Left lung (tissue), 10 donors: ENCODE data around the gene TSEN2. TPM values are rescaled to one million over a fixed set of nuclear protein-coding genes. Genes with fewer than 3 reads are reported as not detected.
"Not testable (repeated sequence)": the region's sequence is repeated elsewhere in the genome, so short reads cannot be mapped to it uniquely, and the experiment has no call there.

Experiments used
- ATAC-seq: fragments of 200-7000 bp; cut with Tn5 transposase; one replicate; pipeline ENCODE4 v1.9.1; 2020; ENCODE audit warnings: moderate library complexity
- DNase-seq, 4 donors: peaks; one replicate each; pipeline ENCODE4 v3.0.0-alpha.2; 2013 to 2020
- H3K27ac ChIP-seq, 2 donors: fragments of 200-600 bp; sonication (generic) in 1 of 2; one replicate each; pipeline versions ENCODE4 v1.5.0 to v1.8.0; 2020 to 2021
- H3K27me3 ChIP-seq, 2 donors: fragments of 200-600 bp; sonication (generic) in 1 of 2; one replicate each; pipeline versions ENCODE4 v1.5.0 to v1.8.0; 2020 to 2021
- H3K36me3 ChIP-seq, 2 donors: fragments of 200-600 bp; sonication (generic) in 1 of 2; one replicate each; pipeline versions ENCODE4 v1.5.0 to v1.8.0; 2020 to 2021
- H3K4me1 ChIP-seq, 2 donors: fragments of 200-600 bp; one replicate each; pipeline ENCODE4 v1.8.0; 2021
- H3K4me3 ChIP-seq, 2 donors: fragments of 200-600 bp; sonication (generic) in 1 of 2; one replicate each; pipeline versions ENCODE4 v1.5.0 to v1.8.0; 2020 to 2021; ENCODE audit warnings: mild to moderate bottlenecking in 1 of 2
- H3K9me3 ChIP-seq, 2 donors: fragments of 200-600 bp; sonication (generic) in 1 of 2; one replicate each; pipeline versions ENCODE4 v1.5.0 to v1.8.0; 2020 to 2021
- intact Hi-C, 2 donors: fragments of 100-400 bp; cut with DNase I; formaldehyde crosslinking; loops; one replicate each; pipeline versions ENCODE4 v1.11.2 to v1.14.2; 2022
- polyA plus RNA-seq, 6 donors: library from polyadenylated mRNA; unstranded; fragments of 120-200 nt; gene quantifications; one replicate each; pipeline ENCODE4 v1.2.1, GENCODE V29; 2013; ENCODE audit not compliant: insufficient read length in 6 of 6
- total RNA-seq, 2 donors: library from RNA; stranded (reverse); fragmentation: NEBNext Ultra II Directional; extraction: Animal tissue kit (Norgen Biotek cat#: 25700); gene quantifications; one replicate each; pipeline ENCODE4 v1.2.1, GENCODE V29; 2021
- TF ChIP-seq, protein P1 (sequence below), 2 donors: fragments of 200-600 bp; sonication (generic) in 1 of 2; IDR thresholded peaks; one replicate each; pipeline versions ENCODE4 v1.5.0 to v1.8.0; 2021; ENCODE audit warnings: antibody characterized with exemption in 2 of 2
- donor health status: DM: no; HTN: yes; CAD: no.
- donor health status: DM: no; HTN: no; CAD: no.

The TSEN2 gene
- total and polyA plus RNA-seq, 8 donors = 8.1 to 29.1 (median 22.3) TPM

DNA sequence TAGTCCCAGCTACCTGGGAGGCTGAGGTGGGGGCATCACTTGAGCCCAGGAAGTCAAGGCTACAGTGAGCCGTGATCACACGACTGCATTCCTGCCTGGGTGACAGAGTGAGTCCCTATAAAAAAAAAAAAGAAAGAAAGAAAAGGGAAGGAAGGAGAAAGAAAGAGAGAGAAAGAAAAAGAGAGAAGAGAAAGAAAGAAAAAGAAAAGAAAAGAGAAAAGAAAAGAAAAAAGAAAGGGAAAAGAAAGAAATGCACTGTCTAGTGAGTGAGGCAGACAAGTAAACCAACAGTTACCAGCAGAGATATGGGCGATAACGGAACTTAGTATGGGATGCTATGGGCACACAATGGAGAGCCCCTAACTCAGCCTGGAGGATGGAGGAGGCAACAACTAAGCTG, 37.2 kb upstream of the TSEN2 start:
- TF ChIP-seq, protein P1, sequence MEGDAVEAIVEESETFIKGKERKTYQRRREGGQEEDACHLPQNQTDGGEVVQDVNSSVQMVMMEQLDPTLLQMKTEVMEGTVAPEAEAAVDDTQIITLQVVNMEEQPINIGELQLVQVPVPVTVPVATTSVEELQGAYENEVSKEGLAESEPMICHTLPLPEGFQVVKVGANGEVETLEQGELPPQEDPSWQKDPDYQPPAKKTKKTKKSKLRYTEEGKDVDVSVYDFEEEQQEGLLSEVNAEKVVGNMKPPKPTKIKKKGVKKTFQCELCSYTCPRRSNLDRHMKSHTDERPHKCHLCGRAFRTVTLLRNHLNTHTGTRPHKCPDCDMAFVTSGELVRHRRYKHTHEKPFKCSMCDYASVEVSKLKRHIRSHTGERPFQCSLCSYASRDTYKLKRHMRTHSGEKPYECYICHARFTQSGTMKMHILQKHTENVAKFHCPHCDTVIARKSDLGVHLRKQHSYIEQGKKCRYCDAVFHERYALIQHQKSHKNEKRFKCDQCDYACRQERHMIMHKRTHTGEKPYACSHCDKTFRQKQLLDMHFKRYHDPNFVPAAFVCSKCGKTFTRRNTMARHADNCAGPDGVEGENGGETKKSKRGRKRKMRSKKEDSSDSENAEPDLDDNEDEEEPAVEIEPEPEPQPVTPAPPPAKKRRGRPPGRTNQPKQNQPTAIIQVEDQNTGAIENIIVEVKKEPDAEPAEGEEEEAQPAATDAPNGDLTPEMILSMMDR (IDR thresholded peaks at IDR 0.05) = no peak
- Histone ChIP-seq H3K36me3 (no peaks in the 10 kb centered on the region), H3K27ac (no peak overlapping the region), H3K4me1 (no peaks in the 10 kb centered on the region), H3K27me3 (peaks cover 0 to 13% of the 10 kb centered on the region in 2 donors), H3K9me3 (no peaks in the 10 kb centered on the region), H3K4me3 (no peak overlapping the region)
- ATAC-seq (no peak), DNase-seq (no peak)
- intact Hi-C loops = no loop called here

DNA sequence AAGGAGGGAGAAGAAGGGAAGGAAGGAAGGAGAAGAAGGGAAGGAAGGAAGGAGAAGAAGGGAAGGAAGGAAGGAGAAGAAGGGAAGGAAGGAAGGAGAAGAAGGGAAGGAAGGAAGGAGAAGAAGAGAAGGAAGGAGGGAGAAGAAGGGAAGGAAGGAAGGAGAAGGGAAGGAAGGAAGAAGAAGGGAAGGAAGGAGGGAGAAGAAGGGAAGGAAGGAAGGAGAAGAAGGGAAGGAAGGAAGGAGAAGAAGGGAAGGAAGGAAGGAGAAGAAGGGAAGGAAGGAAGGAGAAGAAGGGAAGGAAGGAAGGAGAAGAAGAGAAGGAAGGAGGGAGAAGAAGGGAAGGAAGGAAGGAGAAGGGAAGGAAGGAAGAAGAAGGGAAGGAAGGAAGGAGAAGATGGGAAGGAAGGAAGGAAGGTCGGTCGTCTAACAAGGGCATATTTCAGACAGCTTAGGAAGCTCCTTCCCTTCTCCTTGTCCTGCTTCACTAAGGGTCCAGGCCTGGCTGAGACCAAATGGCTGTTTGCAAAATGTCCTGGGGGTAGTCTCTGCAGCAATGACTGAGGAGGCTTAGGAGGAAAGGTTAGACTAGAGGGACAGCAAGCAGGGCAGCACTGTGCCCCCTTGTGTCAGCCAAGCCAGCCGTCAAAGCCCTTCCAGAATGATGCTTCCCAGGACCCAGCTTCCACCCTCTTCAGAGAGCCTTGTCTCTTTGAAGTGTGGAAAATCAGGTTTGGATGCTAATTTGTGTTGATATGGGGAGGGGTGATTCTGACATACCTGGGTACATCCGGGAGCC, 35.7 kb upstream of the TSEN2 start:
- ATAC-seq, DNase-seq, H3K4me1 ChIP-seq, H3K27ac ChIP-seq, H3K9me3 ChIP-seq, H3K27me3 ChIP-seq, intact Hi-C loops, H3K4me3 ChIP-seq, H3K36me3 ChIP-seq: not testable (repeated sequence)

DNA sequence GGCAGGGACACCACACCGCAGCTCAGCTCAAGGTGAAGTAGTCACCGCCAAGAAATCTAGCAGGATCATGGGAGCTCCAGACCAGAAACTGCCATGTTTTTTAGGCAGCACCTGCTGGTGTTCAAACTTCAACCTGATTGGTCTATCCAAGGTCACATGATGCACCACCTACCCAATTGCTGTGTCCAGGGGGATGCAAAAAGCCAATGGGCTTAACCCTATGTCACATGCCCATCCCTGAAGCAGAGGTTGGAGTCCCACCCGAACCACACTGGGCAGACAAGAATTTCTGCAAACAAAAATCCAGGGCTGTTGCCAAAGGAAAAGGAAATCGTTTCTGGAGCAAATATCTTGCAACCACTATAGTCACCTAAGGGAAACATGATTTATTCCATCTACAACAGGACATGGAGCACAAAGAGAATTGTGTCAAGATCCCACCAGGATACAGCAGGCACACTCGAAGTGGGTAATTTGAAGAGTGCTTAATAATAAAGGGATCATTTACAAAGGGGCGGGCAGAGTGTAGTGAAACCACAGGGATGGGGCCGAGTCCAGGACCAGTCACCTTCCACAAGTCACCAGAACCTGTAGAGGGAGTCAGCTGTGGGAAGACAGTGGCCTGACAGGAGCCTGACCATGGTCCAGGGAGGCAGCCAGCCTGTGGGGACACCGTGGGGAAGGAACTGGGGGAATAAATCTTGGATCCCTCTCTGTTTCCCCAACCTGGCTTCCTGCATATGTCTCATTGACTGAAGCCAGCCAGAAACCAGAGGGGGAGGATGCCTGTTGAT, 34.2 kb upstream of the TSEN2 start:
- no peaks in the 10 kb centered on the region for H3K27me3 ChIP-seq
- H3K4me1 ChIP-seq = no peaks in the 10 kb centered on the region
- intact Hi-C loops = no loop called here
- ATAC-seq (no peak), DNase-seq (no peak)
- H3K4me3 ChIP-seq = no peak overlapping the region
- no peaks in the 10 kb centered on the region for H3K36me3 ChIP-seq
- no peaks in the 10 kb centered on the region for H3K9me3 ChIP-seq
- TF ChIP-seq, protein P1 (IDR thresholded peaks at IDR 0.05) = no peak
- H3K27ac ChIP-seq = no peak overlapping the region

DNA sequence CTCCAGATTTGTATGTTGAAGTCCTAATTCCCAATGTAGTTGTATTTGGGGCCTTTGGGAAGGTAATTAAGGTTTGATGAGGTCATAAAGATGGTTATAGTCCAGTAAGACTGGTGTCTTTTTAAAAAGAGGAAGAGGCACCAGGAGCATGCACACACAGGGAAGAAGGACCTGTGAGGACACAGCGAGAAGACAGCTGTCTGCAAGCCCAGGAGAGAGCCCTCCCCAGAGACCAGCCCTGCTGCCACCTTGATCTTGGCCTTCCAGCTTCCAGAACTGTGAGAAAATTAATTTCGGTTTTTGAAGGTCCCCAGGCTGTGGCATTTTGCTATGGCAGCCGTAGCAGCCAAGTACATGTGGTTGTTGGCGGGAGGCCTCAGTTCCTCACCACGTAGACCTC, 32.8 kb upstream of the TSEN2 start:
- Histone ChIP-seq H3K4me3 (no peak overlapping the region), H3K4me1 (no peaks in the 10 kb centered on the region), H3K9me3 (no peaks in the 10 kb centered on the region), H3K27ac (no peak overlapping the region), H3K36me3 (no peaks in the 10 kb centered on the region), H3K27me3 (no peaks in the 10 kb centered on the region)
- ATAC-seq = no peak
- no peak for DNase-seq
- TF ChIP-seq, protein P1 (IDR thresholded peaks at IDR 0.05) = no peak
- intact Hi-C loops = no loop called here

DNA sequence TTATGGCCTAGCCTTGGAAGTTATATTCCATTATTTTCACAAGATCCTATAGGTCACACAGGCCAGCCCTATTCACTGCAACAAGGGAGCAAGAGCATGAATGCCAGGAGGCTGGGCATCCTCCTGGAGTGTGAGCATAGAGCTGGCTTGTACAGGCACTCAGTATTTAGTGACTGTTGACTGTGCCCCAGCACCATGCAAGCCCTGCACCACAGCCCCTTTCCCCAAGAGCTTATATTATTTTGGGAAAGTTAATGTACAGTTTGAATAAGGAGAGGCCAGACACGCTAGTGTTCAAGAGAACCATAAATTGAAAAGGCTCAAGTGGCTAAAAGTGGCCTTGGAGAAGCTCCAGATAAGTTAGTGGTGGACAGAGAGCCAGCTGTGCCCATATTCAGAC, 32.3 kb upstream of the TSEN2 start:
- no peaks in the 10 kb centered on the region for H3K4me1 ChIP-seq
- H3K4me3 ChIP-seq = no peak overlapping the region
- DNase-seq (no peak), ATAC-seq (no peak)
- H3K9me3 ChIP-seq = no peaks in the 10 kb centered on the region
- TF ChIP-seq, protein P1 (IDR thresholded peaks at IDR 0.05) = no peak
- H3K27me3 ChIP-seq = no peaks in the 10 kb centered on the region
- H3K27ac ChIP-seq = no peak overlapping the region
- H3K36me3 ChIP-seq = no peaks in the 10 kb centered on the region
- intact Hi-C loops = no loop called here
